GM18519 (cell line): ENCODE data around the gene PIM2.
"Not testable (repeated sequence)": the region's sequence is repeated elsewhere in the genome, so short reads cannot be mapped to it uniquely, and the experiment has no call there.

ENCODE experiments used
- ATAC-seq: cut with Tn5 transposase; IDR thresholded peaks from one replicate; pipeline ENCODE4 v1.9.1; 2021; ENCODE audit warnings: mild to moderate bottlenecking, moderate library complexity; ENCODE audit not compliant: unreplicated experiment, low FRiP score

Gene PIM2

GRCh38 chrX:48886586-48886985 lies 32.2 kb downstream of the PIM2 start:
- not testable (repeated sequence) for ATAC-seq

GRCh38 chrX:48883729-48884128 lies 35.1 kb downstream of the PIM2 start:
- no peak for ATAC-seq

GRCh38 chrX:48876944-48877343 lies 41.9 kb downstream of the PIM2 start:
- not testable (repeated sequence) for ATAC-seq

- ATAC-seq, result not testable (repeated sequence)
Observed at GRCh38 chrX:48872017-48872416, 46.8 kb downstream of the PIM2 start.

GRCh38 chrX:48864210-48864609 lies 54.6 kb downstream of the PIM2 start:
- no peak for ATAC-seq
